C4-2B (cell line): ENCODE data around the gene MPHOSPH9.

Experiments
- ZFX ChIP-seq: fragments of 450-650 bp; IDR thresholded peaks from 2 replicates; pipeline ENCODE4 v1.6.1; 2017
- TF ChIP-seq, protein P1 (sequence below): fragments of 450-650 bp; conservative IDR thresholded peaks from 2 replicates; pipeline ENCODE4 v1.5.1; 2017; ENCODE audit warnings: mild to moderate bottlenecking

DNA sequence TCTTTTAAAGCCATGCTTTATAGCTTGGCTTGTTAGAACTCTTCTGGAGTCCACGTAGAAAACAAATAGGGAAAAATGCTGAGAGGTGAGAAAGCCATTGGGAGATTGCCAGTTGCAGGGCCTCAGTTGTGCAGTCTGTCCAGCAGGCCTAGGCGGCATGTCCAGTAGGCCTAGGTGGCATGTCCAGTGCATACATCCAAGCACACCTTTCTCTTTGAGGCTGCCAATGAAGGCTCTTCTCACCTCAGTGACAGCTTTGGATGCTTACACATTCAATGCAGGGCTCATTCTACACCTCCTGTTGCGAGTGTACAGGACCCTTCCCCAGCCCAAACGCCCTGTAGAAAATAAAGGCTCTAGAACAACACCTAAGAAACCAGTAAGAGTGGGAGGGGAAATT lies 25.7 kb upstream of the MPHOSPH9 start:
- TF ChIP-seq, protein P1, sequence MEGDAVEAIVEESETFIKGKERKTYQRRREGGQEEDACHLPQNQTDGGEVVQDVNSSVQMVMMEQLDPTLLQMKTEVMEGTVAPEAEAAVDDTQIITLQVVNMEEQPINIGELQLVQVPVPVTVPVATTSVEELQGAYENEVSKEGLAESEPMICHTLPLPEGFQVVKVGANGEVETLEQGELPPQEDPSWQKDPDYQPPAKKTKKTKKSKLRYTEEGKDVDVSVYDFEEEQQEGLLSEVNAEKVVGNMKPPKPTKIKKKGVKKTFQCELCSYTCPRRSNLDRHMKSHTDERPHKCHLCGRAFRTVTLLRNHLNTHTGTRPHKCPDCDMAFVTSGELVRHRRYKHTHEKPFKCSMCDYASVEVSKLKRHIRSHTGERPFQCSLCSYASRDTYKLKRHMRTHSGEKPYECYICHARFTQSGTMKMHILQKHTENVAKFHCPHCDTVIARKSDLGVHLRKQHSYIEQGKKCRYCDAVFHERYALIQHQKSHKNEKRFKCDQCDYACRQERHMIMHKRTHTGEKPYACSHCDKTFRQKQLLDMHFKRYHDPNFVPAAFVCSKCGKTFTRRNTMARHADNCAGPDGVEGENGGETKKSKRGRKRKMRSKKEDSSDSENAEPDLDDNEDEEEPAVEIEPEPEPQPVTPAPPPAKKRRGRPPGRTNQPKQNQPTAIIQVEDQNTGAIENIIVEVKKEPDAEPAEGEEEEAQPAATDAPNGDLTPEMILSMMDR: no peak
- TF ChIP-seq ZFX: no peak
